PC-9 (cell line): ENCODE measurements around the gene NEUROG3. TPM values are rescaled to one million over a fixed set of nuclear protein-coding genes. Genes with fewer than 3 reads are reported as not detected.

ENCODE experiments used
- BruUV-seq: library from RNA; stranded (reverse); fragments of 400-500 nt; replicated peaks from 2 replicates; lab custom pipeline; 2021; lab: Mats Ljungman, UMichigan
- CTCF ChIA-PET: fragments of 300-600 bp; sonication (Branson Sonifier 250); formaldehyde crosslinking; loops from one replicate; lab custom pipeline; 2022; ENCODE audit warnings: antibody characterized with exemption; lab: Charles Lee
- POLR2A ChIA-PET: fragments of 300-600 bp; sonication (Branson Sonifier 250); formaldehyde crosslinking; loops from one replicate; lab custom pipeline; 2022; ENCODE audit warnings: antibody characterized with exemption; ENCODE audit not compliant: unreplicated experiment; lab: Charles Lee
- DNase-seq, 2 experiments: peaks; one replicate each; pipeline versions ENCODE4 v3.0.0 to v3.0.0-alpha.2; 2015 to 2022; ENCODE audit warnings: mixed read lengths in 1 of 2
- H2AFZ ChIP-seq: fragments of 200-600 bp; sonication (generic); 2 replicates; pipeline ENCODE4 v1.8.1; 2017; ENCODE audit warnings: antibody characterized with exemption
- H3F3A ChIP-seq: fragments of 200-600 bp; sonication (generic); 2 replicates; pipeline ENCODE4 v1.8.1; 2017; ENCODE audit warnings: antibody characterized with exemption, mild to moderate bottlenecking, low read depth; ENCODE audit not compliant: insufficient read depth
- H3K27ac ChIP-seq: fragments of 200-600 bp; sonication (generic); 2 replicates; pipeline ENCODE4 v1.6.1; 2016; ENCODE audit warnings: mixed run types
- H3K27me3 ChIP-seq: fragments of 200-600 bp; sonication (generic); 2 replicates; pipeline ENCODE4 v1.6.1; 2016; ENCODE audit warnings: low read depth, mixed run types; ENCODE audit not compliant: insufficient read depth
- H3K36me3 ChIP-seq: fragments of 200-600 bp; sonication (generic); 2 replicates; pipeline ENCODE4 v1.6.1; 2016; ENCODE audit warnings: low read depth, mixed run types
- H3K4me1 ChIP-seq: fragments of 200-600 bp; sonication (generic); replicated peaks from 2 replicates; pipeline ENCODE4 v1.6.1; 2016; ENCODE audit warnings: mixed run types; ENCODE audit not compliant: insufficient read depth
- H3K4me2 ChIP-seq: fragments of 200-600 bp; sonication (generic); 2 replicates; pipeline ENCODE4 v1.6.1; 2017; ENCODE audit warnings: mixed run types
- H3K4me3 ChIP-seq: fragments of 200-600 bp; sonication (generic); 2 replicates; pipeline ENCODE4 v1.6.1; 2016; ENCODE audit warnings: mixed run types
- H3K79me2 ChIP-seq: fragments of 200-600 bp; sonication (generic); 2 replicates; pipeline ENCODE4 v1.6.1; 2017; ENCODE audit warnings: low read depth, mixed run types
- H3K9me2 ChIP-seq: fragments of 200-600 bp; sonication (generic); 2 replicates; pipeline ENCODE4 v1.8.1; 2017; ENCODE audit warnings: mild to moderate bottlenecking; ENCODE audit not compliant: insufficient read depth
- H3K9me3 ChIP-seq: fragments of 200-600 bp; sonication (generic); 2 replicates; pipeline ENCODE4 v1.8.1; 2016; ENCODE audit warnings: low read depth; ENCODE audit not compliant: insufficient read depth
- H4K20me1 ChIP-seq: fragments of 200-600 bp; sonication (generic); 2 replicates; pipeline ENCODE4 v1.8.1; 2017; ENCODE audit not compliant: insufficient read depth
- CTCF ChIP-seq: fragments of 200-600 bp; sonication (generic); conservative IDR thresholded peaks from 2 replicates; pipeline ENCODE4 v1.6.1; 2017; ENCODE audit warnings: mixed run types, antibody characterized with exemption, mild to moderate bottlenecking, moderate library complexity
- EZH2 ChIP-seq: fragments of 200-600 bp; sonication (generic); IDR thresholded peaks from 2 replicates; pipeline ENCODE4 v1.8.0; 2017; ENCODE audit warnings: antibody characterized with exemption, low read depth
- intact Hi-C: fragments of 100-400 bp; cut with micrococcal nuclease; formaldehyde crosslinking; loops from one replicate; pipeline ENCODE4 v1.10.0; 2022; ENCODE audit not compliant: unreplicated experiment
- total RNA-seq: library from RNA; stranded (reverse); gene quantifications from 2 replicates; pipeline ENCODE4 v1.2.3, GENCODE V29; 2021

NEUROG3 gene
- total RNA-seq, 1 experiment from 2014 or later: not detected

DNA sequence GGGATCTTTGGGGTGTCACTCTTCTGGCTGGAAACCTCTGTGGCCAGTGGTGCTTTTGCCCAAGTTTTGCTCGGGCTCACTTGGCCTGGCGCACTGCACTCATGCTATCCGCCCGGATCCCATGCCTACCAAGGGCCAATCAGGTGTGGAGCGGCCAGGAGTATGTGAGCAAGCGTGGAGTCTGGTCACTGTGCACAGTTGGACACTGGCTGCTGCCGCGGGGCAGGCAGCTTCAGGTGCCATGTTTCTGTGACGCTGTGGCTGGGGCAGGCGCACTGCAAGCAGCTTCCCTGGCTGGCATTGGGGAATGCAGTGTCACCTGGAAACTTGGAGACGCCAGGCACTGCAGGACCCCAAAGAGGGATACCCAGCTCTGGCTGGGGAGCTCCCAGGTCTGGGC, 45.3 kb downstream of the NEUROG3 start:
- Histone ChIP-seq H3K27me3 (peaks cover 9% of the 10 kb centered on the region; the same call in 1 of the 2 replicates), H3K4me3 (no peak overlapping the region), H3K79me2 (no peaks in the 10 kb centered on the region), H3K4me2 (no peak overlapping the region), H2AFZ (no peak overlapping the region), H4K20me1 (no peaks in the 10 kb centered on the region), H3K9me3 (no peaks in the 10 kb centered on the region), H3K27ac (no peak overlapping the region), H3F3A (no peaks in the 10 kb centered on the region), H3K4me1 (no peaks in the 10 kb centered on the region), H3K9me2 (no peaks in the 10 kb centered on the region), H3K36me3 (no peaks in the 10 kb centered on the region)
- no peak for DNase-seq
- ChIA-PET POLR2A (no interaction called here), CTCF (no interaction called here)
- BruUV-seq: no TSS peak
- intact Hi-C loops: no loop called here
- TF ChIP-seq CTCF: no peak
- TF ChIP-seq EZH2: no peak

Other genes starting within 250 kb of the NEUROG3 start
- 0.23 TPM in 1 of 2 replicates, not detected in the other for gene TACR2, start 156.5 kb downstream of the NEUROG3 start, total RNA-seq
- 97.0 and 108 TPM in 2 replicates for gene TSPAN15, start 122.0 kb downstream of the NEUROG3 start, total RNA-seq
- gene FAM241B, start 56.8 kb upstream of the NEUROG3 start, total RNA-seq: 10.7 and 13.0 TPM in 2 replicates
- 0.73 and 1.6 TPM in 2 replicates for gene COL13A1, start 228.5 kb upstream of the NEUROG3 start, total RNA-seq